ENCODE results near the gene SHANK3. TPM values are rescaled to one million over a fixed set of nuclear protein-coding genes. Genes with fewer than 3 reads are reported as not detected.

The SHANK3 gene
- total RNA-seq, result 1 to 10 TPM; 5.1 to 10.0 TPM
- 1 to 10 TPM; 1.1 to 6.4 TPM for polyA plus RNA-seq

GRCh38 chr22:50672471-50673230, at the start of gene SHANK3:
TSS of gene SHANK3 (plus strand) at chr22:50672823.
- H3K4me3 ChIP-seq (ENCODE audit: low read depth in 1 of 3, low read length in 3 of 3), result peak within 1 kb of the TSS in 2 of 3 donors; percentile 11 to 56
- TF ChIP-seq NR2F2 (IDR thresholded peaks at IDR 0.05) (peak; percentile 81), REST (IDR thresholded peaks at IDR 0.05) (no peak), SP1 (IDR thresholded peaks at IDR 0.05) (peak; percentile 22)
- H3K27me3 ChIP-seq (ENCODE audit: control insufficient read depth in 4 of 4, insufficient read depth in 4 of 4, low read length in 3 of 4), result no peaks in the 10 kb centered on the region
- no peak for DNase-seq (ENCODE audit: low spot score)
- H3K4me1 ChIP-seq (ENCODE audit: control insufficient read depth in 4 of 4, insufficient read depth in 4 of 4, low read length in 3 of 4), result peaks cover 0 to 14% (median 5%) of the 10 kb centered on the region in 4 donors
- H3K36me3 ChIP-seq (ENCODE audit: control insufficient read depth in 4 of 4, insufficient read depth in 3 of 4, low read depth in 1 of 4, low read length in 3 of 4), result no peaks in the 10 kb centered on the region
- 55% methylated on average over 23 of the region's 23 CpGs for WGBS
- H3K9me3 ChIP-seq (ENCODE audit: control insufficient read depth in 4 of 4, low read length in 3 of 4), result no peaks in the 10 kb centered on the region
- peak within 1 kb of the TSS; percentile 48 to 58 for H3K27ac ChIP-seq (ENCODE audit: low read depth in 1 of 2, low read length in 2 of 2)
- peak within 1 kb of the TSS in 1 of 2 donors; percentile 7 for H3K9ac ChIP-seq (ENCODE audit: low read depth in 1 of 2, low read length in 2 of 2)

GRCh38 chr22:50624347-50625130, 48.1 kb upstream of the SHANK3 start:
- no peaks in the 10 kb centered on the region for H3K36me3 ChIP-seq (ENCODE audit: control insufficient read depth in 4 of 4, insufficient read depth in 3 of 4, low read depth in 1 of 4, low read length in 3 of 4)
- peaks cover 11 to 59% (median 36%) of the 10 kb centered on the region in 4 donors for H3K4me1 ChIP-seq (ENCODE audit: control insufficient read depth in 4 of 4, insufficient read depth in 4 of 4, low read length in 3 of 4)
- TF ChIP-seq GABPA (IDR thresholded peaks at IDR 0.05 in 1 of 2, conservative IDR thresholded peaks at IDR 0.05 in 1 of 2) (no peak), JUND (IDR thresholded peaks at IDR 0.05) (no peak), TAF1 (conservative IDR thresholded peaks at IDR 0.05) (no peak), FOXA1 (IDR thresholded peaks at IDR 0.05) (no peak), MAX (IDR thresholded peaks at IDR 0.05) (no peak), HNF4G (IDR thresholded peaks at IDR 0.05) (no peak)
- no peak overlapping the region for H3K4me3 ChIP-seq (ENCODE audit: low read depth in 1 of 3, low read length in 3 of 3)
- H3K9me3 ChIP-seq (ENCODE audit: control insufficient read depth in 4 of 4, low read length in 3 of 4), result no peaks in the 10 kb centered on the region
- WGBS, result 87% methylated on average over 16 of the region's 16 CpGs
- no peak overlapping the region for H3K9ac ChIP-seq (ENCODE audit: low read depth in 1 of 2, low read length in 2 of 2)
- no peak for DNase-seq (ENCODE audit: low spot score)
- no peaks in the 10 kb centered on the region for H3K27me3 ChIP-seq (ENCODE audit: control insufficient read depth in 4 of 4, insufficient read depth in 4 of 4, low read length in 3 of 4)
- no peak overlapping the region for H3K27ac ChIP-seq (ENCODE audit: low read depth in 1 of 2, low read length in 2 of 2)

- peaks cover 11 to 62% (median 36%) of the 10 kb centered on the region in 4 donors for H3K4me1 ChIP-seq (ENCODE audit: control insufficient read depth in 4 of 4, insufficient read depth in 4 of 4, low read length in 3 of 4)
- H3K9ac ChIP-seq (ENCODE audit: low read depth in 1 of 2, low read length in 2 of 2), result no peak overlapping the region
- H3K27ac ChIP-seq (ENCODE audit: low read depth in 1 of 2, low read length in 2 of 2), result no peak overlapping the region
- no peaks in the 10 kb centered on the region for H3K36me3 ChIP-seq (ENCODE audit: control insufficient read depth in 4 of 4, insufficient read depth in 3 of 4, low read depth in 1 of 4, low read length in 3 of 4)
- 79% methylated on average over 14 of the region's 14 CpGs for WGBS
- H3K27me3 ChIP-seq (ENCODE audit: control insufficient read depth in 4 of 4, insufficient read depth in 4 of 4, low read length in 3 of 4), result no peaks in the 10 kb centered on the region
- DNase-seq (ENCODE audit: low spot score), result no peak
- TF ChIP-seq TAF1 (conservative IDR thresholded peaks at IDR 0.05) (no peak), ZBTB33 (IDR thresholded peaks at IDR 0.05) (no peak), SP1 (IDR thresholded peaks at IDR 0.05) (no peak), RAD21 (IDR thresholded peaks at IDR 0.05) (no peak), FOXA1 (IDR thresholded peaks at IDR 0.05) (no peak), EGR1 (IDR thresholded peaks at IDR 0.05; ENCODE audit: low read depth in 2 of 2) (no peak), ATF3 (IDR thresholded peaks at IDR 0.05) (no peak), YY1 (IDR thresholded peaks at IDR 0.05) (no peak), REST (IDR thresholded peaks at IDR 0.05) (no peak), HNF4A (conservative IDR thresholded peaks at IDR 0.05) (no peak), NR2F2 (IDR thresholded peaks at IDR 0.05) (no peak)
- no peak overlapping the region for H3K4me3 ChIP-seq (ENCODE audit: low read depth in 1 of 3, low read length in 3 of 3)
- H3K9me3 ChIP-seq (ENCODE audit: control insufficient read depth in 4 of 4, low read length in 3 of 4), result no peaks in the 10 kb centered on the region
Measured at GRCh38 chr22:50625131-50625567, 47.5 kb upstream of the SHANK3 start.

Data from liver (tissue), 9 donors.